Right cardiac atrium (tissue), 5 donors: ENCODE data around the gene EPS15. TPM values are rescaled to one million over a fixed set of nuclear protein-coding genes. Genes with fewer than 3 reads are reported as not detected.
A peak's percentile ranks its signal among the peaks of the same experiment; 100 is the strongest.
"Not testable (repeated sequence)": the region's sequence is repeated elsewhere in the genome, so short reads cannot be mapped to it uniquely, and the experiment has no call there.

Experiments
- ATAC-seq, 2 donors: fragments of 200-7000 bp; cut with Tn5 transposase; one replicate each; pipeline versions ENCODE4 v1.8.0 to v1.9.1; 2020; ENCODE audit warnings: moderate library complexity in 2 of 2, mild to moderate bottlenecking in 1 of 2
- DNase-seq, 3 donors: peaks; one replicate each; pipeline ENCODE4 v3.0.0-alpha.2; 2020
- H3K27ac ChIP-seq: one replicate; pipeline ENCODE4 v1.5.1; 2013; ENCODE audit warnings: mild to moderate bottlenecking, low read length, control low read depth, moderate library complexity
- H3K27me3 ChIP-seq: one replicate; pipeline ENCODE4 v1.6.1; 2013; ENCODE audit not compliant: control insufficient read depth, insufficient read depth
- H3K4me1 ChIP-seq: one replicate; pipeline ENCODE4 v1.6.1; 2013; ENCODE audit warnings: low read length; ENCODE audit not compliant: control insufficient read depth, insufficient read depth
- H3K4me3 ChIP-seq: one replicate; pipeline ENCODE4 v1.5.1; 2013; ENCODE audit warnings: low read length, control low read depth
- H3K9me3 ChIP-seq: one replicate; pipeline ENCODE4 v1.6.1; 2013; ENCODE audit warnings: low read length; ENCODE audit not compliant: control insufficient read depth
- WGBS: extraction: QIAGEN DNeasy Blood & Tissue Kit; methylation state at CpG from one replicate; pipeline ENCODE4 v1.1.7; 2013; 5-methylcytosine and 5-hydroxymethylcytosine counted together
- intact Hi-C, 4 donors: fragments of 100-400 bp; cut with DNase I; formaldehyde crosslinking; loops; one replicate each; pipeline versions ENCODE4 v1.11.0 to v1.14.0; 2022 to 2023
- polyA plus RNA-seq: library from polyadenylated mRNA; stranded (reverse); fragments of 200-250 nt; gene quantifications from one replicate; pipeline ENCODE4 v1.2.3, GENCODE V29; 2013
- total RNA-seq, 4 donors: library from RNA; stranded (reverse); fragmentation: NEBNext Ultra II Directional; extraction: Animal tissue kit (Norgen Biotek cat#: 25700); gene quantifications; one replicate each; pipeline ENCODE4 v1.2.1, GENCODE V29; 2021
- donor health status: healthy with polysubstance abuse.
- donor health status: DM: no; HTN: yes; CAD: no.
- donor health status: DM: no; HTN: no; CAD: no.
- donor health status: DM: no; HTN: yes; CAD: no; lungs with severe emphysema.
- donor health status: DM: yes; HTN: yes; CAD: no.

Gene EPS15
- total and polyA plus RNA-seq, 5 donors: 26.0 to 87.5 (median 74.4) TPM

- no peaks in the 10 kb centered on the region for H3K27me3 ChIP-seq
- no peaks in the 10 kb centered on the region for H3K9me3 ChIP-seq
- DNase-seq: no peak
- no peak overlapping the region for H3K4me3 ChIP-seq
- H3K27ac ChIP-seq: no peak overlapping the region
- no peak for ATAC-seq
- intact Hi-C loops: no loop called here
- H3K4me1 ChIP-seq: no peaks in the 10 kb centered on the region
Measured at GRCh38 chr1:51439053-51439452, 80.0 kb downstream of the EPS15 start.

DNA sequence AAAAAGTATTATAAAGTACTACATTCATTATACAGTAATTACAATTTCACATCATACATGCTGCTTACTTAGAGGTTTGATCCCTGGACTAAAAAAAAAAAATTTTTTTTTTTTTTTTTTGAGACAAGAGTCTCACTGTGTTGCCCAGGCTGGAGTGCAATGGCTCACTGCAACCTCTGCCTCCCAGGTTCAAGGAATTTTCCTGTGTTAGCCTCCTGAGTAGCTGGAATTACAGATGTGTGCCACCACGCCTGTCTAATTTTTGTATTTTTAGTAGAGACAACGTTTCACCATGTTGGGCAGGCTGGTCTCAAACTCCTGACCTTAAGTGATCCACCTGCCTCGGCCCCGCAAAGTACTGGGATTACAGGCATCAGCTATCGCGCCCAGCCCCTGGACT, 81.7 kb downstream of the EPS15 start:
- H3K9me3 ChIP-seq, H3K27me3 ChIP-seq, H3K4me3 ChIP-seq, H3K4me1 ChIP-seq, intact Hi-C loops, ATAC-seq, H3K27ac ChIP-seq, DNase-seq: not testable (repeated sequence)
- 96% methylated on average over 6 of the region's 6 CpGs for WGBS

GRCh38 chr1:51435878-51436277, 83.2 kb downstream of the EPS15 start:
- Histone ChIP-seq H3K4me3 (no peak overlapping the region), H3K4me1 (no peaks in the 10 kb centered on the region), H3K27me3 (no peaks in the 10 kb centered on the region), H3K27ac (no peak overlapping the region), H3K9me3 (no peaks in the 10 kb centered on the region)
- no peak for DNase-seq
- 92% methylated on average over 5 of the region's 5 CpGs for WGBS
- no peak for ATAC-seq
- intact Hi-C loops: no loop called here

DNA sequence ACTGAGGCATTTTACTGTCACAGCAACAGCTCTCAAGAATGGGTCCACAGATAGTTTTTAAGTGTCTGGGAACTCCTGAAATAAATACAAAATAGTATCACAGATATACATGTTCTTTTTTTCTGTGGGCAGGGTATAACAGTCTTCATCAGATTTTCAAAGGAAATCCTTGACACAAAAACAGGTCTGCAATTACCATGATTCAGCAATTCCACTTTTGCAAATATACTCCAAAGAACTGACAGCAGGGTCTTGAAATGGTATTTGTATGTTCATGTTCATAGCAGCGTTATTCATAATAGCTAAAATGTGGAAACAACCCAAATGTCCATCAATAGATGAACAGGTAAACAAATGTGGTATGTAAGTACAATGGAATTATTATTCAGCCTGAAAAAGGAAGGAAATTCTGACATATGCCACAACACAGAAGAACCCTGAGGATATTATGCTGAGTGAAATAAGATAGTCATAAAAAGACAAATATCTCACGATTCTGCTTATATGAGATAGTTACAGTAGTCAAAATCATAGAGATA, 85.0 kb downstream of the EPS15 start:
- Histone ChIP-seq H3K4me1 (no peaks in the 10 kb centered on the region), H3K4me3 (no peak overlapping the region), H3K27ac (no peak overlapping the region), H3K9me3 (no peaks in the 10 kb centered on the region), H3K27me3 (no peaks in the 10 kb centered on the region)
- ATAC-seq: no peak
- WGBS: 52% methylated on average over 2 of the region's 2 CpGs
- intact Hi-C loops: no loop called here
- DNase-seq: no peak

GRCh38 chr1:51433269-51433971, 85.6 kb downstream of the EPS15 start:
- no peaks in the 10 kb centered on the region for H3K4me1 ChIP-seq
- H3K4me3 ChIP-seq: no peak overlapping the region
- DNase-seq (no peak), ATAC-seq (peak; percentile 55 to 57)
- no peaks in the 10 kb centered on the region for H3K27me3 ChIP-seq
- H3K9me3 ChIP-seq: no peaks in the 10 kb centered on the region
- intact Hi-C loops: no loop called here
- WGBS: 66% methylated on average over 4 of the region's 4 CpGs
- H3K27ac ChIP-seq: no peak overlapping the region

- no peaks in the 10 kb centered on the region for H3K27me3 ChIP-seq
- H3K27ac ChIP-seq: no peak overlapping the region
- no peaks in the 10 kb centered on the region for H3K4me1 ChIP-seq
- no peak overlapping the region for H3K4me3 ChIP-seq
- no peak for DNase-seq
- ATAC-seq: no peak
- intact Hi-C loops: no loop called here
- no peaks in the 10 kb centered on the region for H3K9me3 ChIP-seq
Measured at GRCh38 chr1:51432146-51432545, 86.9 kb downstream of the EPS15 start.

DNA sequence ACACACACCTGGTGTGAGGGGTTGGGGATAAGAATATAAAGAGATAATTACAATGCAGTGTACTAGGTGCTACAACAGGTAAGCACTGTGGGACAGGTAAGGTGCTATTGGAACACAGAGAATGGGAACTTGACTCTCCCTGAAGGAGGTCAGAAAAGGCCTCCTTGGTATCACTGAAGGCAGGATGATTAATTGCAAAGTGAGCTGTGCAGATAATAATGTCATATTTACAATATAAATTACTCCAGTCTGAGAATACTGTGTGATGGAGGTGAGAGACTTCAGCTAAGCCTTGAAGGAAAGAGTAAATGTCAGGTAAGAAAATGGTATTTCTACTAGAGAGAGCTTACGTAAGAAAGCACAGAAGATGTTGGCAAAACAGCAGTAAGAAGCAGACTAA, 91.6 kb downstream of the EPS15 start:
- no peaks in the 10 kb centered on the region for H3K27me3 ChIP-seq
- DNase-seq (no peak), ATAC-seq (no peak)
- no peak overlapping the region for H3K27ac ChIP-seq
- intact Hi-C loops: no loop called here
- peaks cover 2% of the 10 kb centered on the region for H3K4me1 ChIP-seq
- no peak overlapping the region for H3K4me3 ChIP-seq
- no peaks in the 10 kb centered on the region for H3K9me3 ChIP-seq
- WGBS: 100% methylated on average over 1 of the region's 1 CpG

GRCh38 chr1:51425955-51426354, 93.1 kb downstream of the EPS15 start:
- H3K4me3 ChIP-seq: no peak overlapping the region
- intact Hi-C loops: no loop called here
- no peak overlapping the region for H3K27ac ChIP-seq
- peaks cover 2% of the 10 kb centered on the region for H3K4me1 ChIP-seq
- H3K9me3 ChIP-seq: no peaks in the 10 kb centered on the region
- no peaks in the 10 kb centered on the region for H3K27me3 ChIP-seq
- WGBS: 72% methylated on average over 3 of the region's 3 CpGs
- ATAC-seq: no peak
- no peak for DNase-seq

- 99% methylated on average over 1 of the region's 1 CpG for WGBS
- H3K27me3 ChIP-seq: no peaks in the 10 kb centered on the region
- DNase-seq (no peak), ATAC-seq (no peak)
- no peak overlapping the region for H3K27ac ChIP-seq
- H3K4me3 ChIP-seq: no peak overlapping the region
- no peaks in the 10 kb centered on the region for H3K9me3 ChIP-seq
- intact Hi-C loops: no loop called here
- H3K4me1 ChIP-seq: peaks cover 2% of the 10 kb centered on the region
Measured at GRCh38 chr1:51425273-51425672, 93.8 kb downstream of the EPS15 start.

- intact Hi-C loops: no loop called here
- peak; percentile 56 to 86 for ATAC-seq
- Histone ChIP-seq H3K9me3 (no peaks in the 10 kb centered on the region), H3K4me3 (no peak overlapping the region), H3K27me3 (no peaks in the 10 kb centered on the region), H3K4me1 (peaks cover 2% of the 10 kb centered on the region), H3K27ac (peak overlapping the region; percentile 83)
- DNase-seq: no peak
- 33% methylated on average over 7 of the region's 7 CpGs for WGBS
Measured at GRCh38 chr1:51423073-51423821, 95.8 kb downstream of the EPS15 start.

DNA sequence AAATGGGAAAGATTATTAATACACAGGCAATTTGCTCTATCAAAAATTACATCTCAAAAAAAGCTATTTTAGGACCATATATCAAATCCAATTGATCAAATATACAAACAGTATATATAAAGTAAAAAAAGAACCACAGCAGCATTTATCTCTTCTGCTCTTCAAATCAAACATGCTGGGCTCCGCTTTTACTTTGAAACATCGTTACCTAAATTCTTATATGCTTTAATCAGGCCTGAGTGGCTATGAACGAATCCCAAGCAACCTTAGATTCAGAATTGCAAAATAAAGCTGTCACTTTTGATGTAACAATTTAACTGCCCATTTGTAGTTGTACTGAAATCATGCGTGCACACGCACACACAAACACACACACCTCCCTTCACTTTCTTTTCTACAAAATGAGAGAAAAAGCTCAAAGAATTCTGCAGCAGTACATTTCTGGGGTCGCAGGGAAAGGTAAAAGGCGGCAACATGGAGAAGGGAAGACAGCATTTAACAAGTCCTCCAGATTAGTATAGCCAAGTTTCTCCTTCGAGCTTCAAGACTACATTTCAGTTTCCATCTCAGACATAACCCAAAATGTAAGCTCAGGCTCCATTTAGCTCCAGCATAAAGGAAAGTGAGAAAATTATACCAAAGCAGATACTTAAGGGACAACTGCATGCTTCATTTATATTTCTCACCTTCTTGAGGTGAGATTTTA, 96.5 kb downstream of the EPS15 start:
- no peak for DNase-seq
- H3K9me3 ChIP-seq: no peaks in the 10 kb centered on the region
- peaks cover 3% of the 10 kb centered on the region for H3K4me1 ChIP-seq
- intact Hi-C loops: no loop called here
- H3K4me3 ChIP-seq: no peak overlapping the region
- WGBS: 49% methylated on average over 8 of the region's 8 CpGs
- peak overlapping the region; percentile 54 for H3K27ac ChIP-seq
- peak in 1 of 2 donors; percentile 13 for ATAC-seq
- H3K27me3 ChIP-seq: no peaks in the 10 kb centered on the region
